Mucosa of descending colon (tissue), 3 donors: ENCODE measurements around the gene PRKCB. TPM values are rescaled to one million over a fixed set of nuclear protein-coding genes. Genes with fewer than 3 reads are reported as not detected.
A peak's percentile ranks its signal among the peaks of the same experiment; 100 is the strongest.

Source experiments
- ATAC-seq: fragments of 200-7000 bp; cut with Tn5 transposase; one replicate; pipeline ENCODE4 v1.9.1; 2020; ENCODE audit warnings: mild to moderate bottlenecking, moderate library complexity
- DNase-seq, 3 donors: peaks; one replicate each; pipeline ENCODE4 v3.0.0-alpha.2; 2020
- H3K36me3 ChIP-seq: fragments of 200-600 bp; one replicate; pipeline ENCODE4 v1.8.0; 2021; ENCODE audit warnings: low read depth, mild to moderate bottlenecking
- H3K4me1 ChIP-seq: fragments of 200-600 bp; one replicate; pipeline ENCODE4 v1.8.0; 2021; ENCODE audit warnings: low read depth, mild to moderate bottlenecking
- H3K4me3 ChIP-seq: fragments of 200-600 bp; one replicate; pipeline ENCODE4 v1.8.0; 2021; ENCODE audit warnings: mild to moderate bottlenecking
- H3K9me3 ChIP-seq: fragments of 200-600 bp; one replicate; pipeline ENCODE4 v1.8.0; 2021; ENCODE audit warnings: mild to moderate bottlenecking
- CTCF ChIP-seq: fragments of 200-600 bp; IDR thresholded peaks from one replicate; pipeline ENCODE4 v1.8.0; 2022; ENCODE audit warnings: antibody characterized with exemption, mild to moderate bottlenecking
- intact Hi-C, 2 donors: fragments of 100-400 bp; cut with DNase I in 1 of 2; cut with micrococcal nuclease in 1 of 2; formaldehyde crosslinking; loops; one replicate each; pipeline versions ENCODE4 v1.11.0 to v1.11.1; 2022; cut with DNase I, micrococcal nuclease
- long read RNA-seq, 2 donors: library from polyadenylated mRNA; unstranded; transcript quantifications; one replicate each; pipeline ENCODE4 v2.0.0, GENCODE V29; 2019 to 2021
- total RNA-seq, 3 donors: library from RNA; stranded (reverse); fragmentation: NEBNext Ultra II Directional in 2 of 3; extraction: Animal tissue kit (Norgen Biotek cat#: 25700) in 2 of 3; gene quantifications; one replicate each; pipeline versions ENCODE4 v1.2.1 to v1.2.4, GENCODE V29; 2021 to 2023
- donor health status: DM: no; HTN: no; CAD: no; lungs with moderate emphysema.
- donor health status: DM: no; HTN: no; CAD: no.
- donor health status: DM: no; HTN: yes; CAD: no.

Gene PRKCB
- total RNA-seq: 10 to 100 TPM in 1 of 3 donors, 1 to 10 TPM in 2; 7.4 to 29.0 (median 8.2) TPM
- long read RNA-seq, donor 1, full-length matches to known transcripts: 59 of 81 reads
- long read RNA-seq, donor 1, partial matches to known transcripts: 15 of 81 reads
- long read RNA-seq, donor 1, other reads (novel, unspliced or antisense): 7 of 81 reads
- long read RNA-seq, donor 2: 0 reads

DNA sequence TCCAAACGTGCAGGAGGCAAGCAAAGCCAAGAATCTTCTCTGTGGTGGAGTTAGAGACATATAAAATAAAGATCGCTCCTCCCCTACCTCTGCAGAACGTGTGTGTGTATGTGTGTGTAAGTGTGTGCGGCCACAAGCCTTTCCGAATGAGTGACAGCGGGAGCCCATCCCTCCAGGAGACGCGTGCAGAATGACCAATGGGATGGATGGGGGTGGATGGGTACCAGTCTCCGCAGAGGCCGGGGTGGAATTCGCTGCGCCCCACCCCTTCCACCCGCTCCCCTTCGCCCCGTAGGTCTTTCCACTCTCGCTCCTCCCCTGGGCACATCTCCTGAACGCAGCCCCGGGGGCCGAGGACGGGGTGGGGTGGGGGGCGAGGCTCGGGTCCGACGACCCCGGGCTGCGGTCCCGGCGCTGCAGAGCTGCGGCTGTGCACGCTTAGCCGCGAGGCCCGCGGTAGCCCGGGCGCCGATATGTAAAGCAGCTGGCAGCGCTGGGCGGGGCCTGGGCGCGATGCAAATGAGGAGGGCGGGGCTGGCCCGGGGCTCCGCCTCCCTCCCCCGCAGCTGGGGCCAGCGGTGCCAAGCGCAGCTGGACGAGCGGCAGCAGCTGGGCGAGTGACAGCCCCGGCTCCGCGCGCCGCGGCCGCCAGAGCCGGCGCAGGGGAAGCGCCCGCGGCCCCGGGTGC is at the start of gene PRKCB:
TSS of gene PRKCB (plus strand) at position 594 of the 688 bp plus-strand sequence.
- no peaks in the 10 kb centered on the region for H3K36me3 ChIP-seq
- no peaks in the 10 kb centered on the region for H3K9me3 ChIP-seq
- no peak for TF ChIP-seq CTCF
- peak; percentile 97 for ATAC-seq
- peak within 1 kb of the TSS; percentile 24 for H3K4me3 ChIP-seq
- DNase-seq: peak; percentile 90 to 92 (median 91)
- H3K4me1 ChIP-seq: peaks cover 4% of the 10 kb centered on the region
- intact Hi-C loops: no loop called here

- ATAC-seq (no peak), DNase-seq (no peak)
- H3K36me3 ChIP-seq: no peaks in the 10 kb centered on the region
- H3K4me1 ChIP-seq: no peaks in the 10 kb centered on the region
- no peaks in the 10 kb centered on the region for H3K9me3 ChIP-seq
- no peak overlapping the region for H3K4me3 ChIP-seq
- intact Hi-C loops: no loop called here
- TF ChIP-seq CTCF: no peak
These were observed 48.7 kb upstream of the PRKCB start for GRCh38 chr16:23786964-23787561.

DNA sequence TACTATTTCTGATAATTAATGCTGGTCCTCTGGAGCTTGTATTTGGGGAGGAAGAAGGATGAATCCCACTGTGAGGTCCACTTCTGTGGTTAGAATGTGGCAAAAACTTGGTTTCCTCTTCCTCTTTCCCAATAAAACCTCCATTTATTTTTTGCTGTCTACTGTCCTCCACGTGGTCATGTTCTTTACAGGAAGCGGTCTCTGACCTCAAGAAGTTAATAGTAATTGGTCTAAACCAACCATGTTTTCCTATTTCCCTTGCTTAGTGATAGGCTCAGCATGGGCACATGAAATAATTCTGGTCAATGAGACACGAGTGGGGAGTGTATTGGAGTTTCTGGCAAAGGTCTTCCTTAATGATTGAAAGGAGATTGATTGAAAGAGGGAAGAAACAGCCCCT is 47.1 kb upstream of the PRKCB start:
- no peak for TF ChIP-seq CTCF
- DNase-seq (no peak), ATAC-seq (no peak)
- Histone ChIP-seq H3K4me3 (no peak overlapping the region), H3K4me1 (no peaks in the 10 kb centered on the region), H3K36me3 (no peaks in the 10 kb centered on the region), H3K9me3 (no peaks in the 10 kb centered on the region)
- intact Hi-C loops: no loop called here

- H3K4me3 ChIP-seq: no peak overlapping the region
- TF ChIP-seq CTCF: no peak
- H3K9me3 ChIP-seq: no peaks in the 10 kb centered on the region
- ATAC-seq (no peak), DNase-seq (no peak)
- H3K4me1 ChIP-seq: peaks cover 6% of the 10 kb centered on the region
- no peaks in the 10 kb centered on the region for H3K36me3 ChIP-seq
- intact Hi-C loops: loop anchor here in 1 of 2 donors (10.0 kb wide), 1 partner anchor 219 kb away; no protein-coding TSS in a partner anchor
These were observed 40.4 kb upstream of the PRKCB start for GRCh38 chr16:23795378-23795777.

- peaks cover 11% of the 10 kb centered on the region for H3K4me1 ChIP-seq
- DNase-seq: no peak
- intact Hi-C loops: loop anchor here in 1 of 2 donors (10.0 kb wide), 1 partner anchor 218 kb away; no protein-coding TSS in a partner anchor
- no peaks in the 10 kb centered on the region for H3K9me3 ChIP-seq
- no peak for TF ChIP-seq CTCF
- no peak overlapping the region for H3K4me3 ChIP-seq
- H3K36me3 ChIP-seq: no peaks in the 10 kb centered on the region
- no peak for ATAC-seq
These were observed 38.8 kb upstream of the PRKCB start for GRCh38 chr16:23796941-23797340.
